DMS53 (cell line): Measurements from ENCODE around the gene APRT.
A peak's percentile ranks its signal among the peaks of the same experiment; 100 is the strongest.

Experiments used
- DNase-seq: peaks from one replicate; lab custom pipeline; 2025; lab: John Stamatoyannopoulos, UW

The APRT gene

GRCh38 chr16:88807626-88808453, 3.9 kb downstream of the APRT start:
- DNase-seq: no peak

GRCh38 chr16:88807142-88807625, 4.5 kb downstream of the APRT start:
- DNase-seq: no peak

DNA sequence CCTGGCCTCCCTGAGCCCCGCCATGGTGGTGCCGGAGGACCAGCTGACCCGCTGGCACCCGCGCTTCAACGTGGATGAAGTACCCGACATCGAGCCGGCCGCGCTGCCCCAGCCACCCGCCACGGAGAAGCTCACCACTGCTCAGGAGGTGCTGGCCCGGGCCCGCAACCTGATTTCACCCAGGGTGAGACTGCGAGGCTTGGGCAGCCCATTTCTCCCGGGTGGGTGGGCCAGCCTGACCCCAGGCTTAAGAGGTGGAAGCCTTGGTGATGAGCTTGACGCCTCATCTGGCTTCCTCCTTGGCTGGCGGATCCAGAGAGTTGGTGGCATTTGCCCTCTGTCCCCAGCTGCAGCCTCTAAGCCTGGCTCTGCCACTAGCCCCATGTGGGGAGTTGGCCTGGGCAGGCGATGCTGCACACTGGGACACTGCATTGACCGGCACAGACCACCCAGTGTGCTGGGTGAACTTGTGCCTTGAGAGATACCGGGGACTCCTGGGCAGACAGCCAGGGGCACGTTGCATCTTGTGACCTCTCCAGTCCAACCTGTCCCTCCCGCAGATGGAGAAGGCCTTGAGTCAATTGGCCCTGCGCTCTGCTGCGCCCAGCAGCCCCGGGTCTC, 5.1 kb downstream of the APRT start:
- DNase-seq: no peak

- DNase-seq: no peak
These were observed 5.8 kb downstream of the APRT start for GRCh38 chr16:88805887-88806393.

GRCh38 chr16:88805340-88805715, 6.4 kb downstream of the APRT start:
- DNase-seq: no peak

GRCh38 chr16:88804552-88805339, 7.0 kb downstream of the APRT start:
- DNase-seq: peak; percentile 85

DNA sequence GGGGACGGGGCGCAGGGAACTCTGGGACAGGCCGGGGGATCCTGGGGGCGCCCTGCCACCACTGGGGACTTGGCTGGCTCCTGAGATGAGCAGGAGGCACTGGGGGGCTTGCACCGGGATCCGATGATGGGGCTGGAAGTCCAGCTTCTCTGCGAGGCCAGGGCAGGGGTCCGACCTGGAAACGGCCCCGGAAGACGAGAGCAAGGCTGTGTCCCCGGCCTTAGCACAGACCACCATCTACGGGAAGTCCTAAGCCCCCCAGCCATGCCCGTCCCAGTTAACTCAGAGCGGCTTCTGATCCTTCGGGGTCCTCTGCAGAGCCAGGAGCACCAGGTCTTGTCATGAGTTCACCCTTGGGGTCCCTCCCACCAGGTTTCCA, 7.6 kb downstream of the APRT start:
- peak; percentile 45 for DNase-seq

GRCh38 chr16:88803264-88803987, 8.3 kb downstream of the APRT start, which contains the start of gene CDT1:
Gene CDT1, plus strand, starts transcription at chr16:88803789. Its CDS starts 43 bp downstream, at chr16:88803832.
- DNase-seq: peak; percentile 86

- DNase-seq: no peak
These were observed 11.5 kb downstream of the APRT start for GRCh38 chr16:88800277-88800592.

DNA sequence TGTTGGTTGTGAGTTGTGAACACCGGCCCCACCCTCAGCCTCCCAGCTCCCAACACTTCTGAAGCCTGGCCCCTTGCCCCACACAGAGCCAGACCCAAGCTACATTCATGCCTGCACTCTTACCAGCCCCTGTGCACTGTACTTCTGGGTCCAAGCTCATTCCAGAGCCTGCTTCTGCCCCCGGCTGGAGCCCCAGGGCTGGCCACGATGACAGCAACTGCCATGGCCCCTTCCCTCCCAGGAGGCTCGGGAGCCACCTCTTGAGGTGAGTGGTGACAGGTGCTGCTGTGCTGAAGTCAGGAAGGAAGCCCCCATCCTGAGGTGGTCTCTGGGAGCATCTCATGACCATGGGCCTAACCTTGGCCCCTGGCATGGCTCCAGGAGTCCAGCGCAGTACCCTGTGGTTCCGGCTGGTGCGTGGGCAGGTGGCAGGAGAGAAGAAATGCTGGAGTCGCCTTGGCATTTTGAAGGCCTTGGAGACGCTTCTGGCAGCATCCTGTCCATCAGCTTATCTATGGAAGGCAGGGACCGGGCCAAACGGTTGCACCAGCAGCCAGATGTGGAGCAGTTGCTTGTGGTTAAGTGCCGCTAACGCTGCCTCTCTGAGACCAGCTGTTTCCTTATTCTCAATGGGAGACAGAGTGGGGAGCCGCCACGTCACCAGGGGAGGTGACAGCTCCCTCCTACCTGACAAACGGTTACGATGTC, 12.0 kb downstream of the APRT start:
- DNase-seq: no peak

GRCh38 chr16:88798772-88799455, 12.8 kb downstream of the APRT start:
- peak; percentile 42 for DNase-seq

- no peak for DNase-seq
These were observed 13.7 kb downstream of the APRT start for GRCh38 chr16:88798073-88798472.

- no peak for DNase-seq
These were observed 15.4 kb downstream of the APRT start for GRCh38 chr16:88796278-88796677.

DNA sequence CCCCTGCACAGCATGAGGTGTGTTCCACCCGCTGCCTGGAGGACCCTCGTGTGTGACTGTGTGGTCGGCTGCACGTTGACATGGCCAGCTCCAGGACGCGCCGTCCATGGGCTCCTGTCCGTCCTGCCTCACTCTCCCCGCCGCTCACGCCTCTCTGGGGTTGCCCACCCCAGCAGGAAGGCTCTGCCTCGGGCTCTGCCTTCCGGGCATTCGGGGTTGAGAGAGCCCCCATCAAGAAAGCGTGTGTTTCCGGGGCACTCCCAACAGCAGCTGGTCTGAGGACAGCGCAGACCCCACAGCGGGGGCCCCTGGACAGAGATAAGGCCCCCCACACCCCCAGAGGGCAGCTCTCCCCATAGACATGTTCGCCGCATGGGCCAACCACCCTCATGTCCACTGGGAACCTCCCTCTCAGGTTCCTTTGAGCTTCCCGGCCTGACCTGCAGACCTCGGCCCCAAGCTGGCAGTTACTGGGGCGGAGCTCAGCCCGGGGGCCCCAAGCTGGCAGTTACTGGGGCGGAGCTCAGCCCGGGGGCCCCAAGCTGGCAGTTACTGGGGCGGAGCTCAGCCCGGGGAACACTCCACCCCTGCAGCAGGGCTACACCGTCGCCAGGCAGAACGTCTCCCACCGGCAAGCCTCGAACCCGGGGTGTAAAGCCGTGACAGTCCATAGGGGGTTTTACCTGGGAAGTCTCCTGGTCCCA, 18.3 kb downstream of the APRT start:
- DNase-seq: no peak

DNA sequence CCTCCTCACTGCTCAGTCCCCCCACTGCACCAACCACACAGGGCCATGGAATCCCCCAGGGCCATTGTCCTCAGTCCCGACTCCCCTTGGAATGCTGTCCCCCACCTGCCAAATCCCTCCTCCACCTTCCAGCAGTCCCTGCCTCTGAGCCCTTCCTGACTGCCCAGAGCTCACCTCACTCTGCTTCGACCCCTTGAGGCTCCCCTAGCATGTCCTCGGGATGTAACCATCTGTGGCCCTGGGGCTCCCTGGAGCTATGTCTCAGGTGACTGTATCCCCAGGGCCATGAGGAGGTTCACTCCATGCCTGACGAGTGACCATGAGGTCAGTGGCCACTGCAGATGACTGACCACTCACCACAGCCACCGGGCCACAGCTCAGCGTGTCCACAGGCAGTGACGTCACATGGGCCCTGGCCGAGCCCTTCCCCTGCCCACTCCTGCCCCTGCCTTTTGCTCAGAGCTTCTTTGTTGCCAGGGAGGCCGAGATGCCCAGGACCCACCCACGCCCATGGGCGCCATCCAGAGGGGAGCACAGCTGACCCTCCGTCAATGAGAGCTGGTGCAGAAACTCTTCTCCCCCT, 19.0 kb downstream of the APRT start:
- no peak for DNase-seq

DNA sequence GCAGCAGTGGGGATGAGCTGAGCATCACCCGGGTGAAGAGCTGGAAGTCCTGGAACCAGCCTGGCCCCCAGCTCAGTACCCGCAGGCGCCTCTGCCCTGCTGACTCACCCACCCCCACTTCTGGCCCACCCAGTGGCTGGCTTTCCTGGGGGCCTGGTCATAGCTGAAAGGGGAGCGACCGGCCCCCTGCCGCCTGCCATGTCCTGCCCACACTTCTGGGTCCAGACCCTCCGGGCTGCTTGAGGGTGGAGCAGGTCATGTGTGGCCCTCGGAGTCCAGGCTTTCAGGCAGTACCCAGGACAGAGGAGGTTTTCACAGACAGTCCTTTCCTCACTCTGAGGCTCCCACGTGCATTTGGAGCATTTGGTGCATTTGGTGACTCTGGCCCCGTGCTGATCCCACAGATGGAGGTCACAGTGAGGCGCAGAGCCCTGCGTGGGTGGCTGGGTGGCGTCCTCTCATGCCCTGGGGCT, 19.6 kb downstream of the APRT start:
- no peak for DNase-seq

- peak; percentile 73 for DNase-seq
These were observed 21.2 kb downstream of the APRT start for GRCh38 chr16:88790312-88791211.

DNA sequence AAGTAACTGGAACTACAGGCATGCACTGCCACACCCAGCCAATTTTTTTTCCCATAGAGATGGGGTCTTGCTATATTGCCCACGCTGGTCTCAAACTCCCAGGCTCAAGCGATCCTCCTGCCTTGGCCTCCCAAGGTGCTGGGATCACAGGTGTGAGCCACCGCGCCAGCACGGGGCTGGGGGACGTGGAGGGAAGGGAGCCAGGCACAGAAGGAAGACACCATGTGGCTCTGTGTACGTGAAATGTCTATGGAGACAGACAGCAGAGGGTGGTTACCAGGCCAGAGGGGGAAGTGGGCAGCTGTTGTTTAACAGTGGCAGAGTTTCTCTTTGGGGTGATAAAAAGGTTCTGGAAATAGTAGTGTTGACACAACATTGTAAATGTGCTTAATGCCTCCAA, 22.1 kb downstream of the APRT start:
- DNase-seq: no peak
